GM12801 (cell line): ENCODE measurements around the gene PTGIR.

Experiments used
- TF ChIP-seq, protein P1 (sequence below): IDR thresholded peaks from one replicate; pipeline ENCODE4 v1.5.1; 2011; ENCODE audit warnings: control low read depth; ENCODE audit not compliant: insufficient read length; ENCODE audit errors: extremely low read depth

The PTGIR gene

DNA sequence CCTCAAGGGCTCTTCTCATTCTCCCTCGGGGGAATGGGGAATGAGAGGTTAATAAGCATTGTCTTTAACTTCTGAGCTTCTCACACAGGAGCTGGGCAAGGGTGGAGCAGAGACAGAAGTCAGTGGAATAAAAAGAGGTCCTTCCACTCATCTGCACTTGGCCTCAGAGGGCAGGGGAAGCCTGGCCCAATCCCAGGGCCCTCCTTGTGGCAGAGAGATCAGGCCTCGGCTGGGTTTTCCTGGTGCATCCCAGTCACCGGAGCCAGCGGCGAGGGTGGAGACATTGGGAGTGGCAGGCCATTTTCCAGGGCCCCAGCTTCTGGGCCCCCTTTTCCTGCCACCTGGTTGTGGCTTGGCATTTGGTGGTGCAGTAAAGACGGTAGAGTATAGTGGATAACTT is 13.1 kb downstream of the PTGIR start:
- TF ChIP-seq, protein P1, sequence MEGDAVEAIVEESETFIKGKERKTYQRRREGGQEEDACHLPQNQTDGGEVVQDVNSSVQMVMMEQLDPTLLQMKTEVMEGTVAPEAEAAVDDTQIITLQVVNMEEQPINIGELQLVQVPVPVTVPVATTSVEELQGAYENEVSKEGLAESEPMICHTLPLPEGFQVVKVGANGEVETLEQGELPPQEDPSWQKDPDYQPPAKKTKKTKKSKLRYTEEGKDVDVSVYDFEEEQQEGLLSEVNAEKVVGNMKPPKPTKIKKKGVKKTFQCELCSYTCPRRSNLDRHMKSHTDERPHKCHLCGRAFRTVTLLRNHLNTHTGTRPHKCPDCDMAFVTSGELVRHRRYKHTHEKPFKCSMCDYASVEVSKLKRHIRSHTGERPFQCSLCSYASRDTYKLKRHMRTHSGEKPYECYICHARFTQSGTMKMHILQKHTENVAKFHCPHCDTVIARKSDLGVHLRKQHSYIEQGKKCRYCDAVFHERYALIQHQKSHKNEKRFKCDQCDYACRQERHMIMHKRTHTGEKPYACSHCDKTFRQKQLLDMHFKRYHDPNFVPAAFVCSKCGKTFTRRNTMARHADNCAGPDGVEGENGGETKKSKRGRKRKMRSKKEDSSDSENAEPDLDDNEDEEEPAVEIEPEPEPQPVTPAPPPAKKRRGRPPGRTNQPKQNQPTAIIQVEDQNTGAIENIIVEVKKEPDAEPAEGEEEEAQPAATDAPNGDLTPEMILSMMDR = no peak

DNA sequence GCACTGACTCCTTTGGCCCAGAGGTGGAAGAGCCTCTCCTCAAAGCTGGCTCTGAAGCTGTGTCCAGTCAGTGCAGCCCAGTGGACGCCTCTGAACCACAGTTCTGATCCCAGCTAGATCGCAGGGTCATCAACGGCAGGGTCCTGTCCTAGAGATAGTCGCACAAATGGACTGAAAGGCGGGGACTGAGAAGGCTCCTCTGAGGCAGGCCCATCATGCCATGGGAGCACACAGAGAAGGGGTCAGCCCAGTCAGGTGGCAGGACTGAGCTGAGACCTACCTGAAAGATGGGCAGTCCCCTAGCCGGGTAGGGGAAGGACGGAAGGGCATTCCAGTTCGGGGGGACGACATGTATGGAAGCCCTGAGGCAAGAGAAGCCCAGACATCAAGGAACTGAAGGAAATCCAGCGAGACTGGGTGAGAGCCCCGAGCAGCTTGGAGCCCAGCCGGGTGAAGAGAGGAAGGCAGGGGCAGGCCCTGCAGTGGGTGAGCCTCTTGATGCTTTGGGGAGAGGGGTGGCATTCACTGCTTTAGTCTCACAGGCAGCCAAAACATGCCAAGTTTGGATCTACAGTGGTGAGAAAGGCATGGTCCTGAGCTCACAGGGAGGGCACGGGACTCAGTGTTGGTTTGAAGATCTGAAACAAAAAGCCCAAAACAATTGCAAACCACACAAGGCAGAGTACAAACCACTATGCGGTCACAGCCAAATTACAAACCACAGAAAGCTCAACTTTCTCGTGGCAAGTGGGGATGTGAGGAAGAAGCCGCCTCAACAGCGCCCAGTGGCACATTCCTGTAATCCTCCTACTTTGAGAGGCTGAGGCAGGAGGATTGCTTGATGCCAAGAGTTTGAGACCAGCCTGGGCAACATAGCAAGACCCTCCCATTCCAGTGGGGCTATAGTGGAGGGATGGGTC is 13.8 kb downstream of the PTGIR start:
- TF ChIP-seq, protein P1 = no peak

DNA sequence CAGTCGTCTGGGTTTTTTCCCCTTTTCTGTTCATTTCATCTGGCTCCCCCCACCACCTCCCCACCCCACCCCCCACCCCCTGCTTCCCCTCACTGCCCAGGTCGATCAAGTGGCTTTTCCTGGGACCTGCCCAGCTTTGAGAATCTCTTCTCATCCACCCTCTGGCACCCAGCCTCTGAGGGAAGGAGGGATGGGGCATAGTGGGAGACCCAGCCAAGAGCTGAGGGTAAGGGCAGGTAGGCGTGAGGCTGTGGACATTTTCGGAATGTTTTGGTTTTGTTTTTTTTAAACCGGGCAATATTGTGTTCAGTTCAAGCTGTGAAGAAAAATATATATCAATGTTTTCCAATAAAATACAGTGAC is 14.5 kb downstream of the PTGIR start:
- TF ChIP-seq, protein P1 = no peak

DNA sequence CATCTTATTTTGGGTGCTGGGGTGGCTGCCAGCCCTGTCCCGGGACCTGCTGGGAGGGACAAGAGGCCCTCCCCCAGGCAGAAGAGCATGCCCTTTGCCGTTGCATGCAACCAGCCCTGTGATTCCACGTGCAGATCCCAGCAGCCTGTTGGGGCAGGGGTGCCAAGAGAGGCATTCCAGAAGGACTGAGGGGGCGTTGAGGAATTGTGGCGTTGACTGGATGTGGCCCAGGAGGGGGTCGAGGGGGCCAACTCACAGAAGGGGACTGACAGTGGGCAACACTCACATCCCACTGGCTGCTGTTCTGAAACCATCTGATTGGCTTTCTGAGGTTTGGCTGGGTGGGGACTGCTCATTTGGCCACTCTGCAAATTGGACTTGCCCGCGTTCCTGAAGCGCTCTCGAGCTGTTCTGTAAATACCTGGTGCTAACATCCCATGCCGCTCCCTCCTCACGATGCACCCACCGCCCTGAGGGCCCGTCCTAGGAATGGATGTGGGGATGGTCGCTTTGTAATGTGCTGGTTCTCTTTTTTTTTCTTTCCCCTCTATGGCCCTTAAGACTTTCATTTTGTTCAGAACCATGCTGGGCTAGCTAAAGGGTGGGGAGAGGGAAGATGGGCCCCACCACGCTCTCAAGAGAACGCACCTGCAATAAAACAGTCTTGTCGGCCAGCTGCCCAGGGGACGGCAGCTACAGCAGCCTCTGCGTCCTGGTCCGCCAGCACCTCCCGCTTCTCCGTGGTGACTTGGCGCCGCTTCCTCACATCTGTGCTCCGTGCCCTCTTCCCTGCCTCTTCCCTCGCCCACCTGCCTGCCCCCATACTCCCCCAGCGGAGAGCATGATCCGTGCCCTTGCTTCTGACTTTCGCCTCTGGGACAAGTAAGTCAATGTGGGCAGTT is 15.1 kb downstream of the PTGIR start:
- TF ChIP-seq, protein P1 = no peak

DNA sequence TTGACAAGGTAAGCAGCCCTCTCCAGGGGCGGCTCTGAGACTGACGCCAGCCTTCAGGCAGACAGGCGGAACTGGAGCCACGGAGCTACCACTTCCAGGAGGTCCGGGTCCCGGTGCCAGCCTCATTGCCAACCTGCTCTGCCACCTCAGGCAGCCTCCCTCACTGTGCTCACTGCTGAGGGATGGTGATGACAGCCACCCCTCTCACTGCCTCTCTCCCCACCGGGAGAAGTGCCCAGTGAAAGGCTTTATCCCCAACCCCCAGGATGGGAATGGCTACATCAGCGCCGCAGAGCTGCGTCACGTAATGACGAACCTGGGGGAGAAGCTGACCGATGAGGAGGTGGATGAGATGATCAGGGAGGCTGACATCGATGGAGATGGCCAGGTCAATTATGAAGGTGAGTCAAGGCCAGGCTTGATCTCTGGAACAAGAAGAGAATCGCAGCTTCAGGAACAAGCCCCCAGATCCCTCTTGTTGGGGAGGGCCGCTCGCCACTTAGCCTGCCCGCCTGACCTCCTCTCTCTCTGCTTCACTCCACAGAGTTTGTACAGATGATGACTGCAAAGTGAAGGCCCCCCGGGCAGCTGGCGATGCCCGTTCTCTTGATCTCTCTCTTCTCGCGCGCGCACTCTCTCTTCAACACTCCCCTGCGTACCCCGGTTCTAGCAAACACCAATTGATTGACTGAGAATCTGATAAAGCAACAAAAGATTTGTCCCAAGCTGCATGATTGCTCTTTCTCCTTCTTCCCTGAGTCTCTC is 16.1 kb downstream of the PTGIR start:
- TF ChIP-seq, protein P1 = no peak

DNA sequence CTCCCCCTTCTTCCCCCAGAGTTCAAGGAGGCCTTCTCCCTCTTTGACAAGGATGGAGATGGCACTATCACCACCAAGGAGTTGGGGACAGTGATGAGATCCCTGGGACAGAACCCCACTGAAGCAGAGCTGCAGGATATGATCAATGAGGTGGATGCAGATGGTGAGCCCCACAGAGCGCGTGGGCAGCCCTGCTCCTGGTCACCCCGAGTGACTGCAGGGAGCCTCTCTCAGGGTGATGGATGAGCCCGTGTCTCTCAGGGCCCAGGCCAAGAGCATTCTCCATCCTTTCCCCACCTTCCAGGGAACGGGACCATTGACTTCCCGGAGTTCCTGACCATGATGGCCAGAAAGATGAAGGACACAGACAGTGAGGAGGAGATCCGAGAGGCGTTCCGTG is 16.7 kb downstream of the PTGIR start:
- TF ChIP-seq, protein P1 = no peak

DNA sequence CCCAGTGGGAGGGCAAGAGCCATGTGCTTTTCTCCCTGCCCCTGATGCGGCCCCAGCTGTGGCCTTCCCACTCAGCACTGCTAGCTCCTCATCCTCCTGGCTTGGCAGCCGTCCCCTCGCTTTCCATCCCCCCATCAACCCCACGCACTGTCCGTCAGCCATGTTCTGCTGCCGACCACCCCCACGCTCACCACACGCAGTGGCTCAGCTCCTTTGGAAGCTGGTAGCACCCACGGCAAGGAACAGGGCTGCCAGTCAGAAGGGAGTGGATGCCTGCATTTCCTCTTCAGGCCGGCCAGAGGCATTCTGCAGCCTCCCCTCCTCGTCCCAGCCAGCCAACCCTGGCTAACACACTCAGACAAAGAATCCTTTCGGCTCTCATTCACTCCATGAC is 17.4 kb downstream of the PTGIR start:
- TF ChIP-seq, protein P1 = no peak
